Fibroblast of mammary gland (primary cell): ENCODE data around the gene COL6A5.
A peak's percentile ranks its signal among the peaks of the same experiment; 100 is the strongest.

Experiments
- DNase-seq: peaks from one replicate; pipeline ENCODE4 v3.0.0-alpha.2; 2010; ENCODE audit warnings: low read depth
- H3K4me3 ChIP-seq: 2 replicates; pipeline ENCODE4 v1.5.1; 2011; ENCODE audit warnings: low read depth, mild to moderate bottlenecking, low read length, moderate library complexity; ENCODE audit not compliant: control insufficient read depth
- CTCF ChIP-seq: conservative IDR thresholded peaks from 2 replicates; pipeline ENCODE4 v1.5.1; 2011; ENCODE audit warnings: low read depth, low read length, inconsistent platforms; ENCODE audit not compliant: control insufficient read depth, insufficient read depth

Gene COL6A5

GRCh38 chr3:130480736-130481135, 135.3 kb downstream of the COL6A5 start:
- peak; percentile 72 for DNase-seq
- peak; percentile 68 for TF ChIP-seq CTCF
- H3K4me3 ChIP-seq, result no peak overlapping the region

GRCh38 chr3:130488288-130488687, 142.8 kb downstream of the COL6A5 start:
- TF ChIP-seq CTCF, result no peak
- DNase-seq, result peak; percentile 53
- H3K4me3 ChIP-seq, result no peak overlapping the region

- DNase-seq, result no peak
- TF ChIP-seq CTCF, result no peak
- no peak overlapping the region for H3K4me3 ChIP-seq
These were observed 143.4 kb downstream of the COL6A5 start for GRCh38 chr3:130488769-130489450.

GRCh38 chr3:130490241-130490640, 144.8 kb downstream of the COL6A5 start:
- no peak overlapping the region for H3K4me3 ChIP-seq
- peak; percentile 59 for DNase-seq
- no peak for TF ChIP-seq CTCF

- H3K4me3 ChIP-seq, result no peak overlapping the region
- no peak for DNase-seq
- TF ChIP-seq CTCF, result no peak
These were observed 146.0 kb downstream of the COL6A5 start for GRCh38 chr3:130491431-130491830.

- no peak for DNase-seq
- H3K4me3 ChIP-seq, result no peak overlapping the region
- no peak for TF ChIP-seq CTCF
These were observed 159.2 kb downstream of the COL6A5 start for GRCh38 chr3:130504701-130505100.

GRCh38 chr3:130506031-130506430, 160.6 kb downstream of the COL6A5 start:
- no peak overlapping the region for H3K4me3 ChIP-seq
- peak; percentile 23 for DNase-seq
- no peak for TF ChIP-seq CTCF
